HepG2 (cell line): Measurements from ENCODE around the gene ZNF513. TPM values are rescaled to one million over a fixed set of nuclear protein-coding genes. Genes with fewer than 3 reads are reported as not detected.

ENCODE experiments used
- ATF4 ChIP-seq, 2 experiments: fragments of 450-650 bp in 1 of 2; sonication (generic) in 1 of 2; formaldehyde crosslinking; IDR thresholded peaks; 2 replicates each; pipeline versions ENCODE4 v1.5.0 to v1.8.0; 2020 to 2022; ENCODE audit warnings: mild to moderate bottlenecking in 1 of 2, missing genetic modification reagents in 1 of 2
- BATF2 ChIP-seq: sonication (generic); formaldehyde crosslinking; IDR thresholded peaks from 2 replicates; pipeline ENCODE4 v1.8.0; 2022; ENCODE audit warnings: mild to moderate bottlenecking, missing genetic modification reagents, moderate library complexity
- CREBL2 ChIP-seq: sonication (generic); formaldehyde crosslinking; IDR thresholded peaks from 2 replicates; pipeline ENCODE4 v1.8.1; 2023; ENCODE audit warnings: missing genetic modification reagents, mild to moderate bottlenecking, borderline replicate concordance
- DNMT1 ChIP-seq: sonication (generic); formaldehyde crosslinking; IDR thresholded peaks from 2 replicates; pipeline ENCODE4 v1.5.1; 2020; ENCODE audit warnings: mild to moderate bottlenecking, missing genetic modification reagents
- E2F2 ChIP-seq: sonication (generic); formaldehyde crosslinking; IDR thresholded peaks from 2 replicates; pipeline ENCODE4 v1.4.0; 2020; ENCODE audit warnings: missing genetic modification reagents, borderline replicate concordance
- FOXA1 ChIP-seq, 2 experiments: fragments of 450-650 bp in 1 of 2; sonication (generic) in 1 of 2; formaldehyde crosslinking in 1 of 2; IDR thresholded peaks; 2 replicates each; pipeline versions ENCODE4 v1.4.0 to v1.6.1; 2016 to 2020; ENCODE audit warnings: missing genetic modification reagents in 1 of 2
- FOXO4 ChIP-seq: sonication (generic); formaldehyde crosslinking; conservative IDR thresholded peaks from 2 replicates; pipeline ENCODE4 v1.8.1; 2023; ENCODE audit warnings: missing genetic modification reagents
- ISL2 ChIP-seq: sonication (generic); formaldehyde crosslinking; IDR thresholded peaks from 2 replicates; pipeline ENCODE4 v1.5.0; 2020; ENCODE audit warnings: missing genetic modification reagents
- KAT7 ChIP-seq: IDR thresholded peaks from 2 replicates; pipeline ENCODE4 v1.6.1; 2018; ENCODE audit warnings: borderline replicate concordance, missing compliant biosample characterization
- MTF1 ChIP-seq: sonication (generic); formaldehyde crosslinking; IDR thresholded peaks from 2 replicates; pipeline ENCODE4 v1.5.0; 2020; ENCODE audit warnings: missing genetic modification reagents
- PATZ1 ChIP-seq: sonication (generic); formaldehyde crosslinking; IDR thresholded peaks from 2 replicates; pipeline ENCODE4 v1.4.0; 2020; ENCODE audit warnings: missing genetic modification reagents
- TFDP1 ChIP-seq: IDR thresholded peaks from 2 replicates; pipeline ENCODE4 v1.6.1; 2016; ENCODE audit warnings: missing compliant biosample characterization, missing genetic modification reagents, borderline replicate concordance
- ZFYVE20 ChIP-seq: sonication (generic); formaldehyde crosslinking; IDR thresholded peaks from 2 replicates; pipeline ENCODE4 v1.8.0; 2023; ENCODE audit warnings: low read depth, mild to moderate bottlenecking, moderate library complexity, missing genetic modification reagents, borderline replicate concordance
- ZNF274 ChIP-seq: sonication (generic); formaldehyde crosslinking; IDR thresholded peaks from 2 replicates; pipeline ENCODE4 v1.5.1; 2020; ENCODE audit warnings: mild to moderate bottlenecking, missing genetic modification reagents
- ZNF572 ChIP-seq: sonication (generic); formaldehyde crosslinking; IDR thresholded peaks from 2 replicates; pipeline ENCODE4 v1.5.1; 2020; ENCODE audit warnings: mild to moderate bottlenecking, missing genetic modification reagents
- ZNF678 ChIP-seq: sonication (generic); formaldehyde crosslinking; IDR thresholded peaks from 2 replicates; pipeline ENCODE4 v1.4.0; 2020; ENCODE audit warnings: mild to moderate bottlenecking, missing genetic modification reagents
- ZNF788 ChIP-seq: sonication (generic); formaldehyde crosslinking; IDR thresholded peaks from 2 replicates; pipeline ENCODE4 v1.5.0; 2020; ENCODE audit warnings: mild to moderate bottlenecking, missing genetic modification reagents, borderline replicate concordance
- ZNF800 ChIP-seq: sonication (generic); formaldehyde crosslinking; IDR thresholded peaks from 2 replicates; pipeline ENCODE4 v1.4.0; 2020; ENCODE audit warnings: missing genetic modification reagents
- ZSCAN29 ChIP-seq: sonication (generic); formaldehyde crosslinking; conservative IDR thresholded peaks from 2 replicates; pipeline ENCODE4 v1.4.0; 2020; ENCODE audit warnings: mild to moderate bottlenecking, missing genetic modification reagents
- ZSCAN30 ChIP-seq: sonication (generic); formaldehyde crosslinking; IDR thresholded peaks from 2 replicates; pipeline ENCODE4 v1.5.0; 2020; ENCODE audit warnings: mild to moderate bottlenecking, missing genetic modification reagents
- polyA plus RNA-seq, 8 experiments: library from polyadenylated mRNA; depleted of rRNA in 3 of 8; stranded (reverse) in 7 of 8; unstranded in 1 of 8; fragments of >200 nt; fragmentation: Illumina TruSeq in 4 of 8; extraction: Trizol in 4 of 8; gene quantifications; 2 replicates each; pipeline versions ENCODE4 v1.2.1 to v1.2.3, GENCODE V29; 2011 to 2016; ENCODE audit warnings: low read depth in 4 of 8, missing spikeins in 1 of 8, mixed read lengths in 1 of 8; ENCODE audit not compliant: insufficient read depth in 1 of 8
- total RNA-seq, 5 experiments: library from RNA; depleted of rRNA; stranded (reverse); fragments of >200 nt; fragmentation: Illumina TruSeq; extraction: Trizol; gene quantifications; 2 replicates each; pipeline ENCODE4 v1.2.3, GENCODE V29; 2016; ENCODE audit warnings: low read depth in 1 of 5

Gene ZNF513
- total and polyA plus RNA-seq, 2 of the 13 experiments (the other 11 are each of a cell fraction or from before 2014, with no cell fraction given): 4.9 to 6.3 TPM

GRCh38 chr2:27356056-27356381 lies 24.5 kb downstream of the ZNF513 start (continued):
- TF ChIP-seq ZNF788 (CRISPR knock-in tag) (no peak; the same call in 1 of the 2 replicates), BATF2 (CRISPR knock-in tag) (peak; percentile 83; the same call in 1 of the 2 replicates), MTF1 (CRISPR knock-in tag) (peak; percentile 24; the same call in 1 of the 2 replicates), TFDP1 (peak; percentile 60), FOXA1 (IDR thresholded peaks at IDR 0.05) (no peak), FOXA1 (CRISPR knock-in tag; IDR thresholded peaks at IDR 0.05) (no peak), ZNF678 (no peak), ZNF800 (CRISPR knock-in tag) (0 out of 2 replicates have a peak, but pooled peaks have one; percentile 16), ATF4 (CRISPR knock-in tag; IDR thresholded peaks at IDR 0.05) (0 out of 4 replicates have a peak, but pooled peaks of 1 of the 2 experiments have one; percentile 57), CREBL2 (CRISPR knock-in tag) (0 out of 2 replicates have a peak, but pooled peaks have one; percentile 13), ISL2 (CRISPR knock-in tag) (peak; percentile 54), ZFYVE20 (CRISPR knock-in tag) (no peak), DNMT1 (0 out of 2 replicates have a peak, but pooled peaks have one; percentile 20), ZNF572 (CRISPR knock-in tag) (no peak), ZSCAN29 (CRISPR knock-in tag) (no peak), ZNF274 (no peak; the same call in 1 of the 2 replicates), ZSCAN30 (no peak), FOXO4 (CRISPR knock-in tag) (no peak), PATZ1 (CRISPR knock-in tag) (no peak), E2F2 (CRISPR knock-in tag) (no peak), KAT7 (no peak)
